ENCODE data around the gene MPND.

The MPND gene

GRCh38 chr19:4385291-4386040 lies 42.1 kb downstream of the MPND start:
- DNase-seq: no peak

- DNase-seq: no peak
Measured at GRCh38 chr19:4386041-4386782, 42.9 kb downstream of the MPND start.

DNA sequence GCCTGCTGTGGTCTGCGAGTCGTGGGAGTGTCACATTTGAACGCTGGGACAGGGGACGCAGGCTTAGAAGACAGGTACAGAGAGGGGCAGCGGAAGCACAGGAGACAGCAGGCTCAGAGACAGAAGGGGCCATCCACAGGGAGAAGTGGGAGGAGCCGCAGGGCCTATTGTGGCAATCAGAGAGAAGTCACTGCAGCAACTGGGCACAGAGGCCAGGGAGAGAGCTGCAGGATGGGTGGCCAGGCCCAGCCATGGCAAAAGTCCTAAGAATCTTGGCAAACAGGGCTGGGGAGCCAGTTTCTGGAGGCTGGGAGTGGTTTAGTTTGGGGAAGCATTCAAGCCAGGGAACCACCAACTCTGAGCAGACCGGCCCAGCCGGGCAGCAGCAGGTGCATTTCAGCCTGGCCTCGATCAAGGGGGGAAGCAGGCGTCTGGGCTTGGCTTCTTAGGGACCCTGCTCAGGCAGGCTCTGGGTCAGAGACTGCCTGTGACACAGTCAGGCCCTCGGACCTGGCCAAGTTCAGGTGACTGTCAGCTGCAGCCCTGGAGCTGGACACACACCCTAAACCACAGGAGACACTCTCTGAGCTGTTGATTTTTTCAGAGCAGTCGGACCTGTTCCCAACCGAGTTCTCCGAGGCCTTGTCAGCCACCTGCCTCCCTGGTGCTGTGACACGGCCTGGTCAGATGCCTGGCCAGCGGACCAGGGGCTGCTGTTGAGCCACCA lies 45.1 kb downstream of the MPND start:
- DNase-seq: no peak

DNA sequence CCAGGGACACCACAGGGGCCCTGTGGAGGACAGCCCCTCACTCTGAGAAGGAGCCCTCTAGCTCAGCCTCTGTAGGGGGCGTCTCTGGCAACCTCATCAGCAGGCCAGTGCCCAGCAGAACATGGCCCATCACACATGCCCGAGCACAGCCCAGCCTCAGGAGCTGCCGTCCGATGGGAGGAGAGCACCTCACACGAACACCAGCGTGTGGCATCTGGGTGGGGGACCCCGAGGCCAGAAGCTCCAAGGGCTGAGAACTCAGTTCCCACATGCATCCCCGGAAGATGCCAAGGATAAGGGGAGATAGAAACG lies 45.7 kb downstream of the MPND start:
- DNase-seq: no peak

DNA sequence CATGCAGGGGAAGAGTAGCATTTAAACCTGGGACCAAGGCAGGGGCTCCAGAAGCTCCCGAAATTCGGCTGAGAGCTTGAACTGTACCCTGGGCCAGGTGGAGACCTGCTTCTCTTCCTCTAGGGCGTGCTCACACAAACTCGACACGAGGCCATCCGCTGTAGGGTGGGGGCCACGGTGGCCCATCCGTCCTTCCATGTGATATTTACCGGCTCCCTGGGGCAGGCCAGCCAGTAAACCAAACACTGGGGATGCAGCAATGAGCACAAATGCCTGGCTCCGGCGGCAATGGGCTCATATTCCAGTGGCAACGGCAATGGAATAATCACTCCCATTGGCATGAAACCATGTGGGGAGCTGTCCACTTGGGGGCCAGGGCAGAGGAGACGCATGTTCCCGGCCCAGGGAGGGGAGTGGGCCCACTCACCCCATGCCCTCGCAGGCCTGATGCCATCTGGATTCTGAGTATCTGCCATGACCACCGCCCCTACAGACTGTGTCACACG lies 46.2 kb downstream of the MPND start:
- no peak for DNase-seq

DNA sequence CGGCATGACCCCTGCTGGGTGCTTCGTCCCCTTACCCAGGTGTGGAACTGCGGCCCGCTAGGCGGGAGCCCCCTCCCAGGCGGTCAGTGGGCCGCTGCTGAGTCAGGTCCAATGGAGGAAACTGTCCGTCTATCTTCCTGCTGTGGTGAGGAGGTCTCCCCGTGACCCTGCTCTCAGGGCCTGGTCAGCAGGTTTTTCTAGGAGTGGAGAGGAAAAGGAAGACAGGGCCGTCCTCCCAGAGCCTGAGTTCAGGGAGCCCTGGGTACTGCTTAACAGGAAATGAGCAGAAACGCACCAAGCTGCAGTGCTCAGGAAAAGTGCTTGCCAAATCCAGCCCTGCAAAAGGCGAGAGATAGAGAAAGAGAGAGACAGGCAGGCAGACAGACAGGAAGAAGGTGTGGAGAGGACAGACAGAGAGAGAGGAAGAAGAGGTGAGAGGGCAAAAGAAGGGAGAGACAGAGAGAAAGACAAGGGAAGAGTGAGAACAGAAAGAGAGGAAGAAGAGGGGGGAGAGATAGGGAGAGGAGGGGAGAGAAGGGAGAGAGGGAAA lies 46.7 kb downstream of the MPND start:
- no peak for DNase-seq

DNA sequence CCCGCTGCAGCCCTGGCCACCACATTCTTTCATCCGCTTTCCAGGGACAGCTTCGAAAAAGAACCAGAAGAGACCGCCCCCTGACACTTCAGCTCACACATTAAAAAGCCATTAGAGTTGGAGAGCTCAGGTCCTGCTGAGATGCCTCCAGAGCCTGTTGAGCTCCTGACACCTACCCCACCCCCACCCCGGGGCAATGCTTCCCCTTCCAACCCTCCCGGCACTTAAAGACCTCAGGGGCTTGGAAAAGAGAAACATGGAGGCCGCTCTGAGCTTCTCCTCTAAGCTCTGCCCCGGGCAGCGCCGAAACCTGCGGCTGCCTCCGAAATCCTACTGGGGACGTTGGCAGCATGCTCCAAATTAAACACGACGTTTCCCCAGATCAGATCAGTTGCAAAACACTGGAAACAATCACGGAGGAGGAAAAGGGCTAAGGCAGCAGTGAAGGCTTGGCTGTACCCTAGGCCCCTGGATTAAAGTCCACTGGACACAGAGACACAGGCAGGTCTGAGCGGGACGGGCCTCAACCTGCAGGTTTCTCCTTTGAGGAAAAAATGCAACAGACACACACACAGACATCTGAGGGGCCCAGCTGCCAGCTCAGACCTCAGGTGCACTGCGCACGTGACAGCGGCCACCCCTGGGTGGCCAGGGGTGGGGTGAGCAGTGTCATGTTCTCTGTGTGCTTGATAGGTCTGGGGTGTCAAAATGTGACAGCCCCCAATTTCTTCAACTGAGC lies 47.4 kb downstream of the MPND start:
- DNase-seq: peak; percentile 67

- no peak for DNase-seq
Measured at GRCh38 chr19:4391306-4391693, 47.9 kb downstream of the MPND start.

DNA sequence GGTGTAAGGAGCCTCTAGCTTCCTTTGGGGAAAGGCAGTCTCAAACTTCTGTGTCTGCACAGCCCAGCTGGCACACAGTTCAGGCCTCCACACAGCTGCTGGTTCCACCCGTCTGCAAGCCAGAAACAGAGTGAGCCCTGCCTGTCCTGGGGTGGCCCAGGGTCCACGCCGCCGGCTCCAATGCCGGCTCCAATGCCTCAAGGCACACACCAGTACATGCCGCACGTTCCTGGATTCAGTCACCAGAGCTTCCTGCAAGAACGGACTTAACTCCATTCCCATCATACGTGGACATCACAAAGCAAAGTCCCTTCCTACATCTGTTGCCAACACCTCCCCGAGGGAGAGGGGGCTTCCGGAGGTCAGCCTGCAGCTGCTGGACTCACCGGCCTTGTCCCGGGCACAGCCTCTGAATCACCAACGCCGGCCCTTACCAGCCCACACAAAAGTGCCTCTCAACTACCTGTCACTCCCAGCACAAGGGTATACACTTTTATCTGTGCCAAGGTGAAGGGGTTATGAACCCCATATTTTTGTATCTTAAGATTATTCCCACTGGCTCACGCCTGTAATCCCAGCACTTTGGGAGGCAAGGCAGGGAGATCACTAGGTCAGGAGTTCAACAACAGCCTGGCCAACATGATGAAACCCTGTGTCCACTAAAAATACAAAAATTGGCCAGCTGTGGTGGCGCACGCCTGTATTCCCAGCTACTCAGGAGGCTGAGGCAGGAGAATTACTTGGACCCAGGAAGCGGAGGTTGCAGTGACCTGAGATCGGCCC lies 48.5 kb downstream of the MPND start:
- no peak for DNase-seq

DNA sequence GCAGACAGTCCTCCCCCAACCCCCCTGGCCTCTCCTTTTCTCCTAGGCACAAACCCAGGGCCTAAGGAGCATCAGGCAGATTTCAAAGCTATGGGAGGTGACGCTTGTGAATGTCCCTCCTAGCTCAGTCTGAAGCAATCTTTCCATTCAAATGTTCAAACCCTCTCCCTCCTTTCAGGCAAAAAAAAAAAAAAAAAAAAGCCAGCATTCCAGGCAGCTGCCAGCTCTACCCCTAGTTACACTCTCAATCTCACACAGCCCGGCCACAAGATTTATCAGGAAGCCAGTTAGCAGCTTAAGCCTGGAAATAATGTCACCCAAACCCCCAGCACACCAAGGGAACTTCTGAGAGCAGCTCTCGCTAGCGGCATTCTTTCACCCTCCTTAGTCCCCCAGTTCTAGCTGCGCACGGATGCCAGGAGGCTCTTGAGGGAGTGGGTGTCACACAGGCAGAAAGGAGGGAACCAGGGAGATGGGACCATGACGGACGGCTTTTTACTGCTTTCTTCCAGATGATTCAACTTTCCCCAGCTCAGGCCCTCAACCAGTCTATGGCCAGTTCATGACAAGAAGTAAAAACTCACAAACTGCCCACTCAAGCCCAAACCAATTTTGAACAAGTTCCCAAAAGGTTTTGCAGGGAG lies 50.7 kb downstream of the MPND start:
- DNase-seq: no peak

GRCh38 chr19:4396949-4397783 lies 53.8 kb downstream of the MPND start:
- no peak for DNase-seq

DNA sequence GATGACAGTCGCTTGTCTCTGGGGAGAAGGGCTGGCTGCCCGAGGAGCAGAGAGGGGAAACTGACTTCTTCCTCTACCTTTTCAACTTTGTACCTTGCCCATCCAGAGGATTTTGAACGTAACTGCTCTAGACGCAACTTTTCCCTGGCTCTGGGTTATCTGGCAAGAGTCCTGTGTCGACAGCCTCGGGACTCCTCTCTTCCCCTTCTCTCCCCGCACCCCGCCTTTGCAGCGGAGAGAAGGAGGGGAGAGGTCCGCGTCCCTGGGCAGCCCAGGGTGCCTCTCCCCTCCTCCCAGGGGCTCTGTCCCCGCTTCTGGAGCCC lies 56.4 kb downstream of the MPND start:
- DNase-seq: no peak

- DNase-seq: peak; percentile 87
Measured at GRCh38 chr19:4400135-4400936, 57.0 kb downstream of the MPND start, which contains the start of gene SH3GL1. TSS of gene SH3GL1 (minus strand) at chr19:4400547. CDS start at chr19:4400368, 179 bp downstream.

- no peak for DNase-seq
Measured at GRCh38 chr19:4401769-4402170, 58.4 kb downstream of the MPND start.

GRCh38 chr19:4402171-4403004 lies 59.0 kb downstream of the MPND start, which contains the start of gene CHAF1A:
TSS of gene CHAF1A (plus strand) at chr19:4402640. CDS start at chr19:4402763, 123 bp downstream.
- DNase-seq: peak; percentile 90

GRCh38 chr19:4403005-4403761 lies 59.8 kb downstream of the MPND start:
- no peak for DNase-seq

DNA sequence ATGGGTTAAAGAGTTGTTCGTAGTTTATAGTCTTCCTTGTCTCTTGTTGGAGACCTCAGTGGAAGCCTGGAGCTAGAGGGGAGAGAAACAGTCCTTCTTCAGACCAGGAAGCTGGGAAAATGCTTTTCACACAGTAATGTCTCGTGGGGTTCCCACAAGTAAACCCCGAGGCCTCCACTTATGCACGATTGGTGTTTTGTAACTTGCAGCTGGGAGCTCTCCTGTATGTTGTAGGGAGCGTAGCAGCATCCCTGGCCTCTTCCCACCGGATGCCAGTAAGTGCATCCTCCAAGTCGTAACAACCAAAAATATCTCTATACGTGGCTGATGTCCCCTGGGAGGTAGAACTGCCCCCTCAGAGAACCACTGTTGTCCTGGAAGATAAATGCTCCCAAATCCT lies 62.6 kb downstream of the MPND start:
- DNase-seq: no peak

GRCh38 chr19:4406626-4407025 lies 63.3 kb downstream of the MPND start:
- no peak for DNase-seq

Measured in NCI-H2227 treated with DMSO at 0.1 percent for 48 hours (cell line).